ENCODE measurements around the gene ST7L.

The ST7L gene

DNA sequence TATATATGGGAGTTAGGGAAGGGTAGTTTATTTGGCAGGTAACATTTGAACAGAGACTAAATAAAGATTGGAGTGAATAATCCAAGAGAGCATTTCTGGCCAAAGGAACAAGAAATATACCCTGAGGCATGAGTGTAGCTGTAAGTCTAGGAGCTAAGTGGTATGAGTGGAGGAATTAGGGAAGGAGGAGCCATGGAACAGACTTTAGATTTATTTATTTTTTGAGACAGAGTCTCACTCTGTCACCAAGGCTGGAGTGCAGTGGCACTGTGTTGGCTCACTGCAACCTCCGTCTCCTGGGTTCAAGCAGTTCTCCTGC is 19.1 kb upstream of the ST7L start:
- DNase-seq = no peak
- Histone ChIP-seq H3K27me3 (ENCODE audit: insufficient read depth, low read length, poor library complexity) (no peaks in the 10 kb centered on the region), H3K4me3 (ENCODE audit: low read depth in 1 of 2, low read length in 2 of 2) (no peak overlapping the region), H3K9me3 (ENCODE audit: insufficient read depth, low read length, severe bottlenecking) (no peaks in the 10 kb centered on the region), H4K20me1 (ENCODE audit: insufficient read depth, low read length) (peaks cover 58% of the 10 kb centered on the region), H3K4me1 (ENCODE audit: insufficient read depth, low read length) (no peaks in the 10 kb centered on the region), H3K4me2 (ENCODE audit: insufficient read depth, low read length) (no peak overlapping the region), H2AFZ (ENCODE audit: low read depth, low read length) (no peak overlapping the region), H3K79me2 (ENCODE audit: insufficient read depth, low read length) (peaks cover 85% of the 10 kb centered on the region), H3K27ac (ENCODE audit: low read length) (no peak overlapping the region), H3K9ac (ENCODE audit: low read depth, low read length) (no peak overlapping the region), H3K36me3 (ENCODE audit: insufficient read depth, low read length) (peaks cover 14% of the 10 kb centered on the region)
- no peak for TF ChIP-seq EZH2 (IDR thresholded peaks at IDR 0.05; ENCODE audit: borderline replicate concordance, low read depth, low read length, severe bottlenecking)
- TF ChIP-seq, protein P1, sequence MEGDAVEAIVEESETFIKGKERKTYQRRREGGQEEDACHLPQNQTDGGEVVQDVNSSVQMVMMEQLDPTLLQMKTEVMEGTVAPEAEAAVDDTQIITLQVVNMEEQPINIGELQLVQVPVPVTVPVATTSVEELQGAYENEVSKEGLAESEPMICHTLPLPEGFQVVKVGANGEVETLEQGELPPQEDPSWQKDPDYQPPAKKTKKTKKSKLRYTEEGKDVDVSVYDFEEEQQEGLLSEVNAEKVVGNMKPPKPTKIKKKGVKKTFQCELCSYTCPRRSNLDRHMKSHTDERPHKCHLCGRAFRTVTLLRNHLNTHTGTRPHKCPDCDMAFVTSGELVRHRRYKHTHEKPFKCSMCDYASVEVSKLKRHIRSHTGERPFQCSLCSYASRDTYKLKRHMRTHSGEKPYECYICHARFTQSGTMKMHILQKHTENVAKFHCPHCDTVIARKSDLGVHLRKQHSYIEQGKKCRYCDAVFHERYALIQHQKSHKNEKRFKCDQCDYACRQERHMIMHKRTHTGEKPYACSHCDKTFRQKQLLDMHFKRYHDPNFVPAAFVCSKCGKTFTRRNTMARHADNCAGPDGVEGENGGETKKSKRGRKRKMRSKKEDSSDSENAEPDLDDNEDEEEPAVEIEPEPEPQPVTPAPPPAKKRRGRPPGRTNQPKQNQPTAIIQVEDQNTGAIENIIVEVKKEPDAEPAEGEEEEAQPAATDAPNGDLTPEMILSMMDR (IDR thresholded peaks at IDR 0.05; ENCODE audit: borderline replicate concordance, extremely low read depth, low read length, poor library complexity, severe bottlenecking) = no peak
- ATAC-seq (ENCODE audit: insufficient read depth, low read depth) = no peak

DNA sequence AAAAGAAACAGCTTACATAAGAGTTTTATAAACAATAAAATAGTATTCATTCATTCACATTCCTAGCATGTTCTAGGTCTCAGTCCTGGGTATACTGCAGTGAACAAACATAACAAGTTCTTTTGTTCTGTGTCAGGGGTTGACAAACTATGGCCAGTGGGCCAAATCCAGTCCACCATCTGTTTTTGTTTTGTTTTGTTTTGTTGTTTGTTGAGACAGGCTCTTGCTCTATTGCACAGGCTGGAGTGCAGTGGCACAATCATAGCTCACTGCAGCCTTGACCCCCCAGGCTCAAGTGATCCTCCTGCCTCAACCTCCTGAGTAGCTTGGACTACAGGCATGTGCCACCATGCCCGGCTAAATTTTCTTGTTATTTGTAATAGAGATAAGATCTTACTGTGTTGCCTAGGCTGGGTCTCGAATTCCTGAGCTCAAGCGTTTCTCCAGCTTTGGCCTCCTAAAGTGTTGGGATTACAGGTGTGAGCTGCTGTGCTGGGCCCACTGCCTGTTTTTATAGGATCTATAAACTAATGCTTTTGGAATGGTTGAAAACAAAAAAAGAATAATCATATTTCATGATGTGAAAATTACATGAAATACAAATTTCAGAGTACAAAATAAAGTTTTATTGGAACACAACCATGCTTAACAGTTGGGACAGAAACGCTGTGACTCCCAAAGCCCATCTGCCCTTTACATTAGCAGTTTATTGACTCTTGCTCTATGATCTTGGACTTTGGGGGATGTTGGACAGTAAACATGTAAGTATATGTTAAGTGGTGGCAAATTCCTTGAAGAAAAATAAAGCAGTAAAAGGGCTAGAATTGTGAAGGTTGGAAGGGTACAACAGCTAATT is 18.5 kb upstream of the ST7L start:
- no peak for DNase-seq
- no peak overlapping the region for H3K27ac ChIP-seq (ENCODE audit: low read length)
- no peak for ATAC-seq (ENCODE audit: insufficient read depth, low read depth)
- no peak overlapping the region for H3K4me3 ChIP-seq (ENCODE audit: low read depth in 1 of 2, low read length in 2 of 2)
- peaks cover 61% of the 10 kb centered on the region for H4K20me1 ChIP-seq (ENCODE audit: insufficient read depth, low read length)
- H3K9ac ChIP-seq (ENCODE audit: low read depth, low read length) = no peak overlapping the region
- no peaks in the 10 kb centered on the region for H3K9me3 ChIP-seq (ENCODE audit: insufficient read depth, low read length, severe bottlenecking)
- peaks cover 85% of the 10 kb centered on the region for H3K79me2 ChIP-seq (ENCODE audit: insufficient read depth, low read length)
- peaks cover 15% of the 10 kb centered on the region for H3K36me3 ChIP-seq (ENCODE audit: insufficient read depth, low read length)
- TF ChIP-seq, protein P1 (IDR thresholded peaks at IDR 0.05; ENCODE audit: borderline replicate concordance, extremely low read depth, low read length, poor library complexity, severe bottlenecking) = no peak
- no peak for TF ChIP-seq EZH2 (IDR thresholded peaks at IDR 0.05; ENCODE audit: borderline replicate concordance, low read depth, low read length, severe bottlenecking)
- H3K4me2 ChIP-seq (ENCODE audit: insufficient read depth, low read length) = no peak overlapping the region
- no peaks in the 10 kb centered on the region for H3K4me1 ChIP-seq (ENCODE audit: insufficient read depth, low read length)
- H2AFZ ChIP-seq (ENCODE audit: low read depth, low read length) = no peak overlapping the region
- no peaks in the 10 kb centered on the region for H3K27me3 ChIP-seq (ENCODE audit: insufficient read depth, low read length, poor library complexity)

DNA sequence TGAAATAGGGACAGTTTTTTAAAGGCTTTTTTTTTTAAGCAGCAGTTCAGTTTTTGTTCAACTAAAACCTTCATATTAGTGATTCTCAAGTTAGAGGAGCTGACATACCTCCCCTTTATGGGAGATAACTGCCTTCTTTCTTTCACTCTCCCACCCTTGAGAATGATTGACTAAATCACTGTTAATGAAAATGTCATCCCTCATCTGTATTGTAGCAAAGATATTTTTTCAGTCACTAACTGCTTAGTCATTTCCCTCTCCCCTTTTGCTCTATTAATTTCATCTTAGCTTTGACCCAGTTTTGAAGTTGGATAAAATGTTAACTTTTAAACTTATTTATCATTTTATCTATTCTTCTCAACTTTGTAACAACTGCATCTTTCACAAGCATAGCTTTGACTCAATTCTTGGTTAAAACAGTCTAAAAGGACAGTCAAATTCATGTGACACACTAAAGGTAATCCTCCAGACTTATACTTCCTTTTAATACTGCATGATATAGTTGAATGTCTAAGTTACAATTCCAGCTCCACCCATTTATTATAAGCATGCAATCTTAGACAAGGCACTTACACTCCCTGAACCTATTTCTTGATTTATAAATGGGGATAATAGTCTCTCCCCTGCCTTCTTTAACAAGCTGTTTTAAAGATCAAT is 17.8 kb upstream of the ST7L start:
- no peak for ATAC-seq (ENCODE audit: insufficient read depth, low read depth)
- Histone ChIP-seq H3K9me3 (ENCODE audit: insufficient read depth, low read length, severe bottlenecking) (no peaks in the 10 kb centered on the region), H3K36me3 (ENCODE audit: insufficient read depth, low read length) (peaks cover 16% of the 10 kb centered on the region; the same call in 1 of the 2 replicates), H4K20me1 (ENCODE audit: insufficient read depth, low read length) (peaks cover 66% of the 10 kb centered on the region), H3K4me2 (ENCODE audit: insufficient read depth, low read length) (no peak overlapping the region), H3K27ac (ENCODE audit: low read length) (no peak overlapping the region), H3K4me3 (ENCODE audit: low read depth in 1 of 2, low read length in 2 of 2) (no peak overlapping the region), H3K79me2 (ENCODE audit: insufficient read depth, low read length) (peaks cover 85% of the 10 kb centered on the region), H2AFZ (ENCODE audit: low read depth, low read length) (no peak overlapping the region), H3K27me3 (ENCODE audit: insufficient read depth, low read length, poor library complexity) (no peaks in the 10 kb centered on the region), H3K4me1 (ENCODE audit: insufficient read depth, low read length) (peaks cover 3% of the 10 kb centered on the region; the same call in 1 of the 2 replicates), H3K9ac (ENCODE audit: low read depth, low read length) (no peak overlapping the region)
- no peak for TF ChIP-seq EZH2 (IDR thresholded peaks at IDR 0.05; ENCODE audit: borderline replicate concordance, low read depth, low read length, severe bottlenecking)
- TF ChIP-seq, protein P1 (IDR thresholded peaks at IDR 0.05; ENCODE audit: borderline replicate concordance, extremely low read depth, low read length, poor library complexity, severe bottlenecking) = no peak
- no peak for DNase-seq
